OCI-LY7 (cell line): ENCODE results near the gene HES4. TPM values are rescaled to one million over a fixed set of nuclear protein-coding genes. Genes with fewer than 3 reads are reported as not detected.

Experiments used
- BruUV-seq: library from RNA; stranded (reverse); fragments of 400-500 nt; replicated peaks from 2 replicates; lab custom pipeline; 2021; lab: Mats Ljungman, UMichigan
- CTCF ChIA-PET: fragments of 300-600 bp; sonication (Branson Sonifier 250); formaldehyde crosslinking; loops from one replicate; lab custom pipeline; 2022; ENCODE audit warnings: antibody characterized with exemption; ENCODE audit not compliant: unreplicated experiment; lab: Charles Lee
- POLR2A ChIA-PET: fragments of 300-600 bp; sonication (Branson Sonifier 250); formaldehyde crosslinking; loops from one replicate; lab custom pipeline; 2022; ENCODE audit warnings: antibody characterized with exemption; lab: Charles Lee
- DNase-seq: peaks from one replicate; pipeline ENCODE4 v3.0.0-alpha.2; 2015; ENCODE audit warnings: low spot score
- H2AFZ ChIP-seq: fragments of 200-600 bp; sonication (generic), shearing (Covaris generic); 2 replicates; pipeline ENCODE4 v1.6.1; 2014; ENCODE audit warnings: mild to moderate bottlenecking, antibody characterized with exemption, low read length, moderate library complexity
- H3K27ac ChIP-seq: fragments of 200-600 bp; sonication (generic); 2 replicates; pipeline ENCODE4 v1.5.1; 2014; ENCODE audit warnings: mixed run types, low read depth, mild to moderate bottlenecking, moderate library complexity, low read length, inconsistent platforms; ENCODE audit not compliant: poor library complexity, severe bottlenecking
- H3K36me3 ChIP-seq: fragments of 200-600 bp; sonication (generic); 2 replicates; pipeline ENCODE4 v1.6.1; 2014; ENCODE audit warnings: mild to moderate bottlenecking, antibody characterized with exemption, low read length, moderate library complexity, mixed read lengths; ENCODE audit not compliant: insufficient read depth
- H3K4me1 ChIP-seq: fragments of 200-600 bp; sonication (generic); 2 replicates; pipeline ENCODE4 v1.5.1; 2014; ENCODE audit warnings: mild to moderate bottlenecking, low read length; ENCODE audit not compliant: insufficient read depth, poor library complexity, severe bottlenecking
- H3K4me2 ChIP-seq: fragments of 200-600 bp; sonication (generic); 2 replicates; pipeline ENCODE4 v1.6.1; 2014; ENCODE audit warnings: mild to moderate bottlenecking, low read length
- H3K4me3 ChIP-seq: fragments of 200-600 bp; sonication (generic); 2 replicates; pipeline ENCODE4 v1.5.1; 2014; ENCODE audit warnings: mild to moderate bottlenecking, low read depth, low read length; ENCODE audit not compliant: poor library complexity, severe bottlenecking
- H3K79me2 ChIP-seq: fragments of 200-600 bp; sonication (generic); 2 replicates; pipeline ENCODE4 v1.6.1; 2016; ENCODE audit warnings: low read depth, mild to moderate bottlenecking, low read length, moderate library complexity, mixed read lengths; ENCODE audit not compliant: insufficient read depth
- H3K9me2 ChIP-seq: fragments of 200-600 bp; sonication (generic); 2 replicates; pipeline ENCODE4 v1.6.1; 2016; ENCODE audit warnings: mild to moderate bottlenecking, low read length, mixed read lengths; ENCODE audit not compliant: insufficient read depth
- H3K9me3 ChIP-seq: fragments of 200-600 bp; sonication (generic); 2 replicates; pipeline ENCODE4 v1.6.1; 2014; ENCODE audit warnings: mild to moderate bottlenecking, mixed run types, low read length, mixed read lengths
- H4K20me1 ChIP-seq: fragments of 200-600 bp; sonication (generic); 2 replicates; pipeline ENCODE4 v1.6.1; 2014; ENCODE audit warnings: mild to moderate bottlenecking, antibody characterized with exemption, low read length, moderate library complexity, mixed read lengths; ENCODE audit not compliant: insufficient read depth
- EZH2phosphoT487 ChIP-seq: fragments of 200-600 bp; sonication (generic); IDR thresholded peaks from 2 replicates; pipeline ENCODE4 v1.6.1; 2018; ENCODE audit warnings: low read depth, borderline replicate concordance, mild to moderate bottlenecking, mixed run types, antibody characterized with exemption, low read length, moderate library complexity, mixed read lengths
- intact Hi-C: fragments of 100-400 bp; cut with micrococcal nuclease; formaldehyde crosslinking; loops from one replicate; pipeline ENCODE4 v1.10.0; 2022; ENCODE audit not compliant: unreplicated experiment
- total RNA-seq, 2 experiments: library from RNA; depleted of rRNA in 1 of 2; stranded (reverse); fragments of >200 nt in 1 of 2; shearing (Covaris generic) in 1 of 2; gene quantifications; 2 replicates each; pipeline ENCODE4 v1.2.3, GENCODE V29; 2014 to 2022
- TF ChIP-seq, protein P1 (sequence below): fragments of 200-600 bp; sonication (generic); conservative IDR thresholded peaks from 2 replicates; pipeline ENCODE4 v1.5.1; 2014; ENCODE audit warnings: mild to moderate bottlenecking, antibody characterized with exemption, low read length, moderate library complexity, mixed read lengths

HES4 gene
- total RNA-seq, 2 experiments from 2014 or later = not detected

DNA sequence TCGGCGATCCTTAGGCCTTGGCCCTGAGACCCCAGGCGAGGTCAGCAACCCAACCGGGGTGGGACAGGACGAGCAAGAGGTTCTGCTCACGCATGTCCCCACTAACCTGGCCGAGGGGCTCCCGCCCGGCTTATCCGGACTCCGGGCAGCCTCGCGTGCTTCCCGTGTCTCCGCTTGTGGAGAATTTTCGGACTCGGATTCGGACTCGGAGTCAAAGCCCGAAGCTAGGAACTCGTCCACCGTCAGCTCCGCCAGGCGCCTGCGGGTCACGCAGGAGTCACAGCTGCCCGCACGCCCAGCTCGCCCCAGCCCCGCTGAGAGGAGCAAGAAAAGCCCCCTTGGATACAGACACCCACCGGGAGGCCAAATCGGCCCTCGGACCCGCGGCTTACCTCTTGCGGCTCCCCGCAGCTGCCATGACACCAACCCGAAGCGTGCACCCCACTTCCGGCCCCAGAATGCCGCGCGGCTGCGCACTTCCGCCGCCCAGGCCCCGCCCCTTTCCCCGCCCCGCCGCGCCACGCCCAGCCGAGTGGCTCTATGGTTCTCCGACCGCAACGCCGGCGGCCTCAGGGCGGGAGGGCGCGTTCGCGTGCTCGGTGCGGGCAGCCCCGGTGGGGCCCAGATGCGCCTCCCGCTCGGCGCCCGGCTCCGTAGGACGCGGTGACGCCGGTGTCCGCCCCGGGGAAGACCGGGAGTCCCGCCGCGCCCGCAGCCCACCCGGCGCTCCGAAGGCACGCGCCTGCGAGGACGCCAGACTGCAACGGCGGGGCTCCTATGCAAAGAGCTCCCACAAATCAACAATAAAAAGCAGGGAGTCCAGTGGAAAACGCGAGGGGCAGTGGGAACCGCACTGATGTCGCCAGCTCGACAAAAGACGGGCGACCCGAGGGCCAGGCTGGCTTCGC lies 40.8 kb downstream of the HES4 start, which contains the start of gene NOC2L:
NOC2L (minus strand) TSS at position 434 of the 908 bp plus-strand sequence; CDS start at position 418, 16 bp downstream.
- Histone ChIP-seq H2AFZ (peak within 1 kb of the TSS; percentile 67), H3K79me2 (peaks cover 20% of the 10 kb centered on the region), H3K4me3 (peak within 1 kb of the TSS; percentile 97), H3K9me3 (no peaks in the 10 kb centered on the region), H3K4me1 (peaks cover 16% of the 10 kb centered on the region), H3K27ac (no peak within 1 kb of the TSS), H3K9me2 (no peaks in the 10 kb centered on the region), H3K4me2 (peak within 1 kb of the TSS; percentile 82), H3K36me3 (peaks cover 31% of the 10 kb centered on the region), H4K20me1 (peaks cover 4% of the 10 kb centered on the region; the same call in 1 of the 2 replicates)
- intact Hi-C loops = no loop called here
- DNase-seq = peak; percentile 90
- ChIA-PET POLR2A (interaction anchor here (0.5 kb wide), 1 partner anchor 48 kb away, joined by 5 read pairs; no protein-coding TSS in a partner anchor), CTCF (interaction anchor here (0.5 kb wide), 1 partner anchor 15 kb away, joined by 3 read pairs; no protein-coding TSS in a partner anchor)
- no TSS peak for BruUV-seq
- TF ChIP-seq EZH2phosphoT487 = no peak
- TF ChIP-seq, protein P1, sequence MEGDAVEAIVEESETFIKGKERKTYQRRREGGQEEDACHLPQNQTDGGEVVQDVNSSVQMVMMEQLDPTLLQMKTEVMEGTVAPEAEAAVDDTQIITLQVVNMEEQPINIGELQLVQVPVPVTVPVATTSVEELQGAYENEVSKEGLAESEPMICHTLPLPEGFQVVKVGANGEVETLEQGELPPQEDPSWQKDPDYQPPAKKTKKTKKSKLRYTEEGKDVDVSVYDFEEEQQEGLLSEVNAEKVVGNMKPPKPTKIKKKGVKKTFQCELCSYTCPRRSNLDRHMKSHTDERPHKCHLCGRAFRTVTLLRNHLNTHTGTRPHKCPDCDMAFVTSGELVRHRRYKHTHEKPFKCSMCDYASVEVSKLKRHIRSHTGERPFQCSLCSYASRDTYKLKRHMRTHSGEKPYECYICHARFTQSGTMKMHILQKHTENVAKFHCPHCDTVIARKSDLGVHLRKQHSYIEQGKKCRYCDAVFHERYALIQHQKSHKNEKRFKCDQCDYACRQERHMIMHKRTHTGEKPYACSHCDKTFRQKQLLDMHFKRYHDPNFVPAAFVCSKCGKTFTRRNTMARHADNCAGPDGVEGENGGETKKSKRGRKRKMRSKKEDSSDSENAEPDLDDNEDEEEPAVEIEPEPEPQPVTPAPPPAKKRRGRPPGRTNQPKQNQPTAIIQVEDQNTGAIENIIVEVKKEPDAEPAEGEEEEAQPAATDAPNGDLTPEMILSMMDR = no peak

DNA sequence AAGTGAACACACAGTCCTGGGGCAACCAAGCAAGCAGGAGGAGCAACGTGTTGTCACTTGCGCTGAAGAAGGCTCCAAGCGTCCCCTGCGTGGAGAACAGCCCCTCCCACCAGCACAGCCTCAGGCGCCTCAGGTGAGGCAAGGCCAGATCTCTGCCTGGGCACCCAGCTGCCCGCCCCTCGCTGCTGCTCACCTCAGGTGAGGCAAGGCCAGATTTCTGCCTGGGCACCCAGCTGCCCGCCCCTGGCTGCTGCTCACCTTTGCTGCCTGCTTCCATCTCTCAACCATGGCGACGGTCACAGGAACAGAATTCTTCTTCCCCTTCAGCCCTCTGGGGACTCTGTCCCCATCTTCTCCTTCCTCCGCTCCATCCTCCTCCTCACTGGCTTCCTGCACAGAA lies 43.3 kb downstream of the HES4 start:
- peaks cover 16% of the 10 kb centered on the region for H3K4me1 ChIP-seq
- no peak overlapping the region for H3K4me3 ChIP-seq
- no peak for DNase-seq
- no peak overlapping the region for H2AFZ ChIP-seq
- ChIA-PET POLR2A (no interaction called here), CTCF (no interaction called here)
- H3K36me3 ChIP-seq = peaks cover 55% of the 10 kb centered on the region
- no TSS peak for BruUV-seq
- H4K20me1 ChIP-seq = peaks cover 4% of the 10 kb centered on the region; the same call in 1 of the 2 replicates
- no peaks in the 10 kb centered on the region for H3K9me3 ChIP-seq
- H3K9me2 ChIP-seq = no peaks in the 10 kb centered on the region
- intact Hi-C loops = no loop called here
- H3K4me2 ChIP-seq = no peak overlapping the region
- H3K79me2 ChIP-seq = peaks cover 20% of the 10 kb centered on the region
- no peak overlapping the region for H3K27ac ChIP-seq
- TF ChIP-seq, protein P1 = no peak
- TF ChIP-seq EZH2phosphoT487 = no peak
